ENCODE results near the gene FBXL17. TPM values are rescaled to one million over a fixed set of nuclear protein-coding genes. Genes with fewer than 3 reads are reported as not detected.

The FBXL17 gene
- total RNA-seq, 1 experiment from 2014 or later: 11.6 TPM

- CTCF ChIA-PET: no interaction called here
- Mint-ChIP-seq H3K36me3 (ENCODE audit: insufficient read depth, unreplicated experiment) (no peaks in the 10 kb centered on the region), H3K4me3 (ENCODE audit: unreplicated experiment) (no peak overlapping the region), H3K4me1 (ENCODE audit: low read depth, unreplicated experiment) (no peaks in the 10 kb centered on the region), H3K27ac (ENCODE audit: unreplicated experiment) (no peak overlapping the region), H3K9me3 (ENCODE audit: unreplicated experiment) (no peaks in the 10 kb centered on the region), H3K27me3 (ENCODE audit: insufficient read depth, unreplicated experiment) (no peaks in the 10 kb centered on the region)
- intact Hi-C loops (cut with micrococcal nuclease; ENCODE audit: unreplicated experiment): no loop called here
- Histone ChIP-seq H3K36me3 (ENCODE audit: control insufficient read depth, insufficient read depth, low read length) (no peaks in the 10 kb centered on the region), H3K9me3 (no peaks in the 10 kb centered on the region), H3K4me1 (no peaks in the 10 kb centered on the region), H3K27me3 (replicated peaks; ENCODE audit: control insufficient read depth, insufficient read depth, low read length) (no peaks in the 10 kb centered on the region), H3K4me3 (ENCODE audit: low read depth, low read length) (no peak overlapping the region)
- DNase-seq: no peak
- no TSS peak for BruUV-seq (replicated peaks)
- POLR2A ChIA-PET: no interaction called here
- TF ChIP-seq, protein P1, sequence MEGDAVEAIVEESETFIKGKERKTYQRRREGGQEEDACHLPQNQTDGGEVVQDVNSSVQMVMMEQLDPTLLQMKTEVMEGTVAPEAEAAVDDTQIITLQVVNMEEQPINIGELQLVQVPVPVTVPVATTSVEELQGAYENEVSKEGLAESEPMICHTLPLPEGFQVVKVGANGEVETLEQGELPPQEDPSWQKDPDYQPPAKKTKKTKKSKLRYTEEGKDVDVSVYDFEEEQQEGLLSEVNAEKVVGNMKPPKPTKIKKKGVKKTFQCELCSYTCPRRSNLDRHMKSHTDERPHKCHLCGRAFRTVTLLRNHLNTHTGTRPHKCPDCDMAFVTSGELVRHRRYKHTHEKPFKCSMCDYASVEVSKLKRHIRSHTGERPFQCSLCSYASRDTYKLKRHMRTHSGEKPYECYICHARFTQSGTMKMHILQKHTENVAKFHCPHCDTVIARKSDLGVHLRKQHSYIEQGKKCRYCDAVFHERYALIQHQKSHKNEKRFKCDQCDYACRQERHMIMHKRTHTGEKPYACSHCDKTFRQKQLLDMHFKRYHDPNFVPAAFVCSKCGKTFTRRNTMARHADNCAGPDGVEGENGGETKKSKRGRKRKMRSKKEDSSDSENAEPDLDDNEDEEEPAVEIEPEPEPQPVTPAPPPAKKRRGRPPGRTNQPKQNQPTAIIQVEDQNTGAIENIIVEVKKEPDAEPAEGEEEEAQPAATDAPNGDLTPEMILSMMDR (IDR thresholded peaks at IDR 0.05; ENCODE audit: insufficient read depth in 1 of 2, low read depth in 1 of 2, low read length in 1 of 2, severe bottlenecking in 1 of 2, unreplicated experiment in 1 of 2): no peak
Measured at GRCh38 chr5:108124596-108124995, 257.3 kb downstream of the FBXL17 start.

DNA sequence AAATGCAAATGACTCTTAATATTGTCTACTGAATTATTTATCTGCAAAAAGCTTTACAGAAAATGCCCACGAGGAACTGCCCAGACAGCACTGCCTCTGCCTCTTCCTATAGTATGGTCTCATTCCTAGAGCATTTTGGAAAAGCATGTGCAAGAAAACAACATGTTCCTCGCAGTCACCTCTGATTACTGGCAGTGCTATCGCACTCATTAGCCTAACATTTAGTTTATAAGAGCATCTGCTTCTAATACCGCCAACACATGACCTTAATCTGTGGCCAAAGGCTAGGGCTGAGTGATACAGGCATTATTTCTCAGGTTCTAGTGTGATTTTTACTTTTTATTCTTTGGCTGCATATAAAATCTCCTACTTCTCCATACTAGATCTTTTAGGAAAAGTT lies 259.2 kb downstream of the FBXL17 start:
- CTCF ChIA-PET: no interaction called here
- Histone ChIP-seq H3K27me3 (replicated peaks; ENCODE audit: control insufficient read depth, insufficient read depth, low read length) (no peaks in the 10 kb centered on the region), H3K4me3 (ENCODE audit: low read depth, low read length) (no peak overlapping the region), H3K9me3 (no peaks in the 10 kb centered on the region), H3K4me1 (no peaks in the 10 kb centered on the region), H3K36me3 (ENCODE audit: control insufficient read depth, insufficient read depth, low read length) (no peaks in the 10 kb centered on the region)
- no peak for DNase-seq
- Mint-ChIP-seq H3K27ac (ENCODE audit: unreplicated experiment) (no peak overlapping the region), H3K4me3 (ENCODE audit: unreplicated experiment) (no peak overlapping the region), H3K9me3 (ENCODE audit: unreplicated experiment) (no peaks in the 10 kb centered on the region), H3K4me1 (ENCODE audit: low read depth, unreplicated experiment) (no peaks in the 10 kb centered on the region), H3K36me3 (ENCODE audit: insufficient read depth, unreplicated experiment) (no peaks in the 10 kb centered on the region), H3K27me3 (ENCODE audit: insufficient read depth, unreplicated experiment) (no peaks in the 10 kb centered on the region)
- POLR2A ChIA-PET: interaction anchor here (0.7 kb wide), 1 partner anchor 12 kb away, joined by 3 read pairs; no protein-coding TSS in a partner anchor
- TF ChIP-seq, protein P1 (IDR thresholded peaks at IDR 0.05; ENCODE audit: insufficient read depth in 1 of 2, low read depth in 1 of 2, low read length in 1 of 2, severe bottlenecking in 1 of 2, unreplicated experiment in 1 of 2): no peak
- intact Hi-C loops (cut with micrococcal nuclease; ENCODE audit: unreplicated experiment): no loop called here
- no TSS peak for BruUV-seq (replicated peaks)

DNA sequence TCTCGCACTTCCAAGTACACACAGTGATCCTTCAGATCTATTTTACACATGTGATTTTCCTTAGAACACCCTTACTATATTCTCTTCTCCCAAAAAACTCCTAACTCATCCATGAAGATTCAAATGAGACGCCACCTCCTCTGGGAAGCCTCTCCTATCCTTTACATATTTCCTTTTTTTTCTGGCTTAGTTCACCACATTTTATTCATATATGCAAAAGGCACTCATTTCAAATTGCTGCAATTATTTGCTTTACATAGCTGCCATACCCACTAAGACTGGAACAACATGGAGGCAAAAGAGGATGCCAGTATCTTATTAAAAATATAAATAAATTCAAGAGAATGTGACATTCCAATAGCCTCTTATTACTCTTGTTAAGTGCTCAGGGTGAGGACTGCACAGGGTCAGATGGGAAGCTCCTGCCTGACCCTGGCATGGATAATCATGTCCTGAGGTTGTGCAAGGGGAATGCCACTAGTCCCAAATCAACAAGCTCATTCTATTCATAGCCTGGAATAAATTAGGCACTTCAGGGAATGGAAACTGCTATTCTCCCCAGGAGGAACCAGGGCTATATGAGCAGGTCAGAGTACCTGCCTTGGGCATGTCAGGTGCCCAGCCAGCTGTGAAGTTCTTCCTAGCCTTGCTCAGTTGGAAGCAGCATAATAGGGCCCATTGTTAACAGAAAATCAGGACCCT lies 262.9 kb downstream of the FBXL17 start:
- no peaks in the 10 kb centered on the region for H3K4me1 ChIP-seq
- no peak overlapping the region for H3K4me3 Mint-ChIP-seq (ENCODE audit: unreplicated experiment)
- H3K9me3 ChIP-seq: no peaks in the 10 kb centered on the region
- ChIA-PET POLR2A (no interaction called here), CTCF (no interaction called here)
- no peaks in the 10 kb centered on the region for H3K27me3 ChIP-seq (replicated peaks; ENCODE audit: control insufficient read depth, insufficient read depth, low read length)
- no peaks in the 10 kb centered on the region for H3K27me3 Mint-ChIP-seq (ENCODE audit: insufficient read depth, unreplicated experiment)
- no peaks in the 10 kb centered on the region for H3K9me3 Mint-ChIP-seq (ENCODE audit: unreplicated experiment)
- H3K4me1 Mint-ChIP-seq (ENCODE audit: low read depth, unreplicated experiment): peaks cover 8% of the 10 kb centered on the region
- H3K27ac Mint-ChIP-seq (ENCODE audit: unreplicated experiment): no peak overlapping the region
- intact Hi-C loops (cut with micrococcal nuclease; ENCODE audit: unreplicated experiment): no loop called here
- BruUV-seq (replicated peaks): no TSS peak
- TF ChIP-seq, protein P1 (IDR thresholded peaks at IDR 0.05; ENCODE audit: insufficient read depth in 1 of 2, low read depth in 1 of 2, low read length in 1 of 2, severe bottlenecking in 1 of 2, unreplicated experiment in 1 of 2): no peak
- H3K36me3 Mint-ChIP-seq (ENCODE audit: insufficient read depth, unreplicated experiment): no peaks in the 10 kb centered on the region
- H3K36me3 ChIP-seq (ENCODE audit: control insufficient read depth, insufficient read depth, low read length): no peaks in the 10 kb centered on the region
- no peak overlapping the region for H3K4me3 ChIP-seq (ENCODE audit: low read depth, low read length)
- no peak for DNase-seq

Measured in Caco-2 (cell line).